ENCODE results near the gene COG5. TPM values are rescaled to one million over a fixed set of nuclear protein-coding genes. Genes with fewer than 3 reads are reported as not detected.

COG5 gene
- polyA plus RNA-seq, 3 donors, result 12.7 to 29.0 (median 28.1) TPM

- no peaks in the 10 kb centered on the region for H3K79me2 ChIP-seq (ENCODE audit: insufficient read depth, low read length)
- H3K4me1 ChIP-seq (ENCODE audit: control insufficient read depth in 1 of 2, insufficient read depth in 2 of 2, low read length in 2 of 2), result peaks cover 7 to 8% of the 10 kb centered on the region in 2 donors
- H3K9ac ChIP-seq (ENCODE audit: insufficient read depth, low read length, poor library complexity, severe bottlenecking), result no peak overlapping the region
- TF ChIP-seq CTCF (IDR thresholded peaks at IDR 0.05), result no peak
- H4K20me1 ChIP-seq (ENCODE audit: insufficient read depth, low read length), result no peaks in the 10 kb centered on the region
- Mint-ChIP-seq H3K4me3 (no peak overlapping the region), H3K4me1 (peaks cover 7% of the 10 kb centered on the region), H3K36me3 (peaks cover 9 to 13% of the 10 kb centered on the region in 2 donors), H3K27me3 (ENCODE audit: low read depth in 3 of 3) (no peaks in the 10 kb centered on the region), H3K27ac (no peak overlapping the region), H3K9me3 (peaks cover 0 to 3% (median 0%) of the 10 kb centered on the region in 7 donors)
- no peak for DNase-seq
- H3K27ac ChIP-seq (ENCODE audit: low read depth in 1 of 2, low read length in 2 of 2), result no peak overlapping the region
- no peak overlapping the region for H3K4me3 ChIP-seq (replicated peaks in 1 of 3; ENCODE audit: low read depth in 2 of 3, low read length in 3 of 3)
- no peaks in the 10 kb centered on the region for H3K27me3 ChIP-seq (ENCODE audit: control insufficient read depth in 2 of 2, insufficient read depth in 2 of 2, low read length in 2 of 2)
- no peaks in the 10 kb centered on the region for H3K9me3 ChIP-seq (replicated peaks in 1 of 2; ENCODE audit: control insufficient read depth in 1 of 2, insufficient read depth in 1 of 2, low read length in 2 of 2)
- H3K4me2 ChIP-seq (replicated peaks; ENCODE audit: extremely low read depth, low read length, poor library complexity, severe bottlenecking), result no peak overlapping the region
- no peak overlapping the region for H2AFZ ChIP-seq (ENCODE audit: insufficient read depth, low read depth, low read length, poor library complexity, severe bottlenecking)
- intact Hi-C loops (cut with micrococcal nuclease), result no loop called here
- H3K36me3 ChIP-seq (replicated peaks in 1 of 2; ENCODE audit: control insufficient read depth in 1 of 2, insufficient read depth in 2 of 2, low read length in 2 of 2), result peaks cover 0 to 9% of the 10 kb centered on the region in 2 donors
Measured at GRCh38 chr7:107327986-107328569, 235.6 kb downstream of the COG5 start.

GRCh38 chr7:107326061-107326460 lies 237.7 kb downstream of the COG5 start:
- no peaks in the 10 kb centered on the region for H3K9me3 ChIP-seq (replicated peaks in 1 of 2; ENCODE audit: control insufficient read depth in 1 of 2, insufficient read depth in 1 of 2, low read length in 2 of 2)
- H3K9ac ChIP-seq (ENCODE audit: insufficient read depth, low read length, poor library complexity, severe bottlenecking), result no peak overlapping the region
- Mint-ChIP-seq H3K4me3 (no peak overlapping the region), H3K27ac (no peak overlapping the region), H3K9me3 (peaks cover 0 to 3% (median 0%) of the 10 kb centered on the region in 7 donors), H3K36me3 (peaks cover 12 to 18% of the 10 kb centered on the region in 2 donors), H3K27me3 (ENCODE audit: low read depth in 3 of 3) (no peaks in the 10 kb centered on the region), H3K4me1 (no peaks in the 10 kb centered on the region)
- DNase-seq, result no peak
- no peak overlapping the region for H3K27ac ChIP-seq (ENCODE audit: low read depth in 1 of 2, low read length in 2 of 2)
- no peak overlapping the region for H2AFZ ChIP-seq (ENCODE audit: insufficient read depth, low read depth, low read length, poor library complexity, severe bottlenecking)
- no CpG with 5 or more reads among the region's 3 CpGs for WGBS (ENCODE audit: insufficient coverage)
- H3K4me3 ChIP-seq (replicated peaks in 1 of 3; ENCODE audit: low read depth in 2 of 3, low read length in 3 of 3), result no peak overlapping the region
- H3K36me3 ChIP-seq (replicated peaks in 1 of 2; ENCODE audit: control insufficient read depth in 1 of 2, insufficient read depth in 2 of 2, low read length in 2 of 2), result peaks cover 0 to 24% of the 10 kb centered on the region in 2 donors
- H3K4me2 ChIP-seq (replicated peaks; ENCODE audit: extremely low read depth, low read length, poor library complexity, severe bottlenecking), result no peak overlapping the region
- H3K79me2 ChIP-seq (ENCODE audit: insufficient read depth, low read length), result no peaks in the 10 kb centered on the region
- H3K4me1 ChIP-seq (ENCODE audit: control insufficient read depth in 1 of 2, insufficient read depth in 2 of 2, low read length in 2 of 2), result no peaks in the 10 kb centered on the region
- no peaks in the 10 kb centered on the region for H4K20me1 ChIP-seq (ENCODE audit: insufficient read depth, low read length)
- intact Hi-C loops (cut with micrococcal nuclease), result no loop called here
- no peaks in the 10 kb centered on the region for H3K27me3 ChIP-seq (ENCODE audit: control insufficient read depth in 2 of 2, insufficient read depth in 2 of 2, low read length in 2 of 2)
- TF ChIP-seq CTCF (IDR thresholded peaks at IDR 0.05), result no peak
